Ishikawa (cell line): ENCODE data around the gene BAD.

Source experiments
- CEBPB ChIP-seq: IDR thresholded peaks from 2 replicates; pipeline ENCODE4 v1.6.1; 2012
- CREB1 ChIP-seq: IDR thresholded peaks from 2 replicates; pipeline ENCODE4 v1.6.1; 2012; ENCODE audit warnings: low read depth
- EGR1 ChIP-seq: IDR thresholded peaks from 2 replicates; pipeline ENCODE4 v1.6.1; 2012
- EP300 ChIP-seq: IDR thresholded peaks from 2 replicates; pipeline ENCODE4 v1.6.1; 2012; ENCODE audit warnings: borderline replicate concordance
- FOXM1 ChIP-seq: IDR thresholded peaks from 2 replicates; pipeline ENCODE4 v1.6.1; 2012; ENCODE audit warnings: low read depth, borderline replicate concordance
- NFIC ChIP-seq: IDR thresholded peaks from 2 replicates; pipeline ENCODE4 v1.6.1; 2012
- RAD21 ChIP-seq: IDR thresholded peaks from 2 replicates; pipeline ENCODE4 v1.6.1; 2012; ENCODE audit warnings: low read depth
- TAF1 ChIP-seq: IDR thresholded peaks from 2 replicates; pipeline ENCODE4 v1.6.1; 2012; ENCODE audit warnings: low read depth, mild to moderate bottlenecking
- TCF12 ChIP-seq: IDR thresholded peaks from 2 replicates; pipeline ENCODE4 v1.6.1; 2012; ENCODE audit warnings: low read depth
- TEAD4 ChIP-seq: IDR thresholded peaks from 2 replicates; pipeline ENCODE4 v1.6.1; 2012
- YY1 ChIP-seq: IDR thresholded peaks from 2 replicates; pipeline ENCODE4 v1.6.1; 2012; ENCODE audit warnings: low read depth
- ZBTB7A ChIP-seq: IDR thresholded peaks from 2 replicates; pipeline ENCODE4 v1.6.1; 2012; ENCODE audit warnings: low read depth
- TF ChIP-seq, protein P1 (sequence below): IDR thresholded peaks from 2 replicates; pipeline ENCODE4 v1.6.1; 2012
- TF ChIP-seq, protein P2 (sequence below): IDR thresholded peaks from 2 replicates; pipeline ENCODE4 v1.6.1; 2012; ENCODE audit warnings: low read depth, mild to moderate bottlenecking
- TF ChIP-seq, protein P3 (sequence below): IDR thresholded peaks from 2 replicates; pipeline ENCODE4 v1.6.1; 2012

Gene BAD

DNA sequence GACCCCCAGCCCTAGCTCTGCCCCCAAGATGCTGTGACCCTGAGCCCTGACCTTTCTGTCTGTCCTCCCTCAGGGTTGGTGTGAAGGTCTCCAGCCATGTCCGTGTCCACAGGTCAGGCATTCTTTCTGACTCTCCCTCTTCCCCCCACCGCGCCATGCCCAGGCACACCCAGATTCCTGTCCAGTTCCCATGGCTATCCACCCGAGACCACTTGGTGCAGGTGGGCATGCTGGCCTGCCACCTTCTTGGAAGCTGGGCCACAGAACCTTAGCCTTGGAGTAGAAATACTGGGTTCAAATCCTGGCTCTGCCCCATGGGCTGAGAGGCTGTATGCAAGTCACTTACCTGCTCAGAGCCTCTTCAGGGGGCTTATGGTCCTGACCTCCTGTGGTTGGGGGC, 35.4 kb downstream of the BAD start:
- TF ChIP-seq CEBPB (no peak), CREB1 (no peak), EP300 (no peak), NFIC (no peak), YY1 (no peak), TCF12 (no peak), RAD21 (no peak), FOXM1 (no peak), TAF1 (no peak), EGR1 (no peak)
- TF ChIP-seq, protein P1, sequence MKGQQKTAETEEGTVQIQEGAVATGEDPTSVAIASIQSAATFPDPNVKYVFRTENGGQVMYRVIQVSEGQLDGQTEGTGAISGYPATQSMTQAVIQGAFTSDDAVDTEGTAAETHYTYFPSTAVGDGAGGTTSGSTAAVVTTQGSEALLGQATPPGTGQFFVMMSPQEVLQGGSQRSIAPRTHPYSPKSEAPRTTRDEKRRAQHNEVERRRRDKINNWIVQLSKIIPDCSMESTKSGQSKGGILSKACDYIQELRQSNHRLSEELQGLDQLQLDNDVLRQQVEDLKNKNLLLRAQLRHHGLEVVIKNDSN: no peak
- TF ChIP-seq, protein P2, sequence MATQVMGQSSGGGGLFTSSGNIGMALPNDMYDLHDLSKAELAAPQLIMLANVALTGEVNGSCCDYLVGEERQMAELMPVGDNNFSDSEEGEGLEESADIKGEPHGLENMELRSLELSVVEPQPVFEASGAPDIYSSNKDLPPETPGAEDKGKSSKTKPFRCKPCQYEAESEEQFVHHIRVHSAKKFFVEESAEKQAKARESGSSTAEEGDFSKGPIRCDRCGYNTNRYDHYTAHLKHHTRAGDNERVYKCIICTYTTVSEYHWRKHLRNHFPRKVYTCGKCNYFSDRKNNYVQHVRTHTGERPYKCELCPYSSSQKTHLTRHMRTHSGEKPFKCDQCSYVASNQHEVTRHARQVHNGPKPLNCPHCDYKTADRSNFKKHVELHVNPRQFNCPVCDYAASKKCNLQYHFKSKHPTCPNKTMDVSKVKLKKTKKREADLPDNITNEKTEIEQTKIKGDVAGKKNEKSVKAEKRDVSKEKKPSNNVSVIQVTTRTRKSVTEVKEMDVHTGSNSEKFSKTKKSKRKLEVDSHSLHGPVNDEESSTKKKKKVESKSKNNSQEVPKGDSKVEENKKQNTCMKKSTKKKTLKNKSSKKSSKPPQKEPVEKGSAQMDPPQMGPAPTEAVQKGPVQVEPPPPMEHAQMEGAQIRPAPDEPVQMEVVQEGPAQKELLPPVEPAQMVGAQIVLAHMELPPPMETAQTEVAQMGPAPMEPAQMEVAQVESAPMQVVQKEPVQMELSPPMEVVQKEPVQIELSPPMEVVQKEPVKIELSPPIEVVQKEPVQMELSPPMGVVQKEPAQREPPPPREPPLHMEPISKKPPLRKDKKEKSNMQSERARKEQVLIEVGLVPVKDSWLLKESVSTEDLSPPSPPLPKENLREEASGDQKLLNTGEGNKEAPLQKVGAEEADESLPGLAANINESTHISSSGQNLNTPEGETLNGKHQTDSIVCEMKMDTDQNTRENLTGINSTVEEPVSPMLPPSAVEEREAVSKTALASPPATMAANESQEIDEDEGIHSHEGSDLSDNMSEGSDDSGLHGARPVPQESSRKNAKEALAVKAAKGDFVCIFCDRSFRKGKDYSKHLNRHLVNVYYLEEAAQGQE: no peak
- TF ChIP-seq, protein P3, sequence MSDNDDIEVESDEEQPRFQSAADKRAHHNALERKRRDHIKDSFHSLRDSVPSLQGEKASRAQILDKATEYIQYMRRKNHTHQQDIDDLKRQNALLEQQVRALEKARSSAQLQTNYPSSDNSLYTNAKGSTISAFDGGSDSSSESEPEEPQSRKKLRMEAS: no peak

DNA sequence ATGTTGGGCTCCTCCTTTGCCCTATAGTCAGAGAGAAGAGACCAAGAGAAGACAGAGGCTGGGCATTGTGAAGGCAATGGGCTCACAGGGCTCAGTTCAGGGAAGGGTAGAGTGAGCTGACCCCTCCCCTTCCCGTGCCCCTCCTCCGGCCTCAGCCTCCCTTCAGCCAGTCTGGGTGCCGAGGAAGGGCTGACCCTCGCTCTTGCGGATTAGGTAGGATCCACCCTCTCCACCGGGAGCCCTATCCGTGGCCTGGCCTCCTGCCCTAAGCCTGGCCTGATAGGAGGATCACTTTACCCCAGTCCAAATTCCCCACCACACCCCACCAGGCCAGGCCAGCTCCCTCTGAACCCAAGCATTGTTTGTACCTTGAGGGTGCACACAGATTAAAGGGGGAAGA, 35.9 kb downstream of the BAD start:
- TF ChIP-seq ZBTB7A (no peak), RAD21 (no peak), CREB1 (no peak), TAF1 (no peak), EP300 (no peak), CEBPB (no peak), YY1 (no peak), TCF12 (no peak), NFIC (no peak), FOXM1 (no peak), TEAD4 (no peak), EGR1 (no peak)
- TF ChIP-seq, protein P3: no peak
- TF ChIP-seq, protein P1: no peak
- TF ChIP-seq, protein P2: no peak

DNA sequence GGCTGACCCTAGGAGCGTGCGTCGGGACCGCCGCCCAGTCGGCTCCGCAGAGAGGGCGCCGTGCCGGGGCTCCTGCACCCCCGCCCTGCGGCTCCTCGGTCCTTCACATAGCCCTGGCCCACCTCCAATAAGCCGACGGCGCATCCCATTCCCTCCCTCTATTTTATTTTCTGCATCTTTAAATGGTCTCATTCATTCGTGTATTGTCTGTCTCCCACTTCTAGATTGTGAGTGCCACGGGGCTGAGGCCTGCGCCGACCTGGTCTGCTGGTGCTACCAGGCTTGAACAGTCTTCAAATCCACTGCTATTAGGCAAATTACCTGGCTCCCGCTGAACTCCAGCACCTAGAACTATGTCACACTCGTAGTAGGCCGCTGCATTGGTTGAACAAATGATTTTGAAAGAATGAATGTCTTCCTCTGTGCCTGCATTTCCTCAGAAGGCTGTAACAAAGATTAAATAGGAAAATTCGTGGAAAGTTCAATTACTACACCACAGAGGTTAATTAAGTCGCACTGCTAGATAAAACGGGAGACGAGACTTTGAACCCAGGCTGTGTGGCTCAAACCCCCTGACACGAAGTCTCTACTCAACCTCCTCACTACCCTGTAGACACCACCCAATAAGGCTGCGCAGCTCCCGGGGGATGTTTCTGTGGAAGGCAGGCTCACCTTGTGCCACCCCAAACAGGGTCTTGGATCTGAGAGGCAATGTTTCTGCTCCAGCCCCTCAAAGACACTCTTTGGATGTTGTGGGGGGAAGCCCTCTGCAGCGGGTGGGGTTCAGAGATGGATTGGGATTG, 36.5 kb downstream of the BAD start:
- no peak for TF ChIP-seq FOXM1
- no peak for TF ChIP-seq RAD21
- TF ChIP-seq, protein P1: no peak
- TF ChIP-seq ZBTB7A: no peak
- no peak for TF ChIP-seq CREB1
- TF ChIP-seq TAF1: no peak

DNA sequence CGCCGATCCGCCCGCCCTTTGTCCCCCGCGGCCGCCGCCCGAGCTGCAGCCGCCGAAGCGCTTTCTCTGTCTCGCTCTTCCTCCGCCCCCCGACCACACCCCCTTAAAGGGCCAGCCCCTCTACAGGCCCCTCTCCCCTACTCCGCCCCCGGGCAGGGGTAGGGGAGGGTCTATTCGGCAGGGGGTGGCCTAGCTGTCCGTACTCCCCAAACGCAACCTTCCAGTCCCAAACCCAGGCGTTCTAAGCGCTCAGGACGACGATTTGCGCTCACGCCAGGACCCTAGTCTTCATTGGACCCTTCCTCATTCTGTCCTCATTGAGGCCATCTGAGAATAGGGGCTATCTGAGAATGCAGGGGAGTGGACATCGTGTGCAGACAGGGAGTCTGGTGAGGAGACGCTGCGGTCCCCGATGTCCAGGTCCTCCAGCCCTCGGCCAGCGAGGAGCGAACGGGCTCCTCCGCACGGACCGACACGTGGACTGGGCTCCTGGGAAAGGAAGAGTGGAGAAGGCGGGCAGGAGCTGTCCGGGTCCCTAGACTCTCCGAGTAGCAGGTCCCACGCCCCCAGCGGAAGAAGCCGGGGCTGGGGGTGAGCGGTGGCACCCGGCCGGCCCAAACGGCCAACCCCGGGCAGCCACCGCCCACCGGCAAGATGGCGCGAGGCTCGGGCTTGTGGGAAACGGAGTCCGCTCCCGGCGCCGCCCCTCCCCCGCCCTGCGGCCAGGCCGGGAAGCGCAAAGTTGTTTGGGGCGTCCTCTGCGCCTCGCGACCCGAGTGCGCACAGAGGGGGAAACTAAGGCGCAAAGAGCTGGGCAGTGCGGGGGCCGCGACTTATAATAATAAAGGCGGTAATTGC, 37.4 kb downstream of the BAD start, which contains the start of gene PPP1R14B:
Gene PPP1R14B, minus strand, starts transcription at position 73 of the 858 bp plus-strand sequence. CDS start 270 bp downstream, outside the sequence.
- TF ChIP-seq, protein P1: no peak; the same call in 1 of the 2 replicates
- no peak for TF ChIP-seq CEBPB
- TF ChIP-seq, protein P2: peak; percentile 28; the same call in 1 of the 2 replicates
- TF ChIP-seq CREB1: no peak
- TF ChIP-seq, protein P3: peak; percentile 97
- peak; percentile 64; the same call in 1 of the 2 replicates for TF ChIP-seq TCF12
- TF ChIP-seq ZBTB7A: peak; percentile 93
- TF ChIP-seq NFIC: 0 out of 2 replicates have a peak, but pooled peaks have one; percentile 15
- peak; percentile 34 for TF ChIP-seq EGR1
- TF ChIP-seq FOXM1: no peak
- TF ChIP-seq YY1: peak; percentile 97
- 0 out of 2 replicates have a peak, but pooled peaks have one; percentile 27 for TF ChIP-seq EP300
- TF ChIP-seq TAF1: peak; percentile 17; the same call in 1 of the 2 replicates
